Glutamatergic neuron (in vitro differentiated cells): ENCODE measurements around the gene VWA8. TPM values are rescaled to one million over a fixed set of nuclear protein-coding genes. Genes with fewer than 3 reads are reported as not detected.

Experiments used
- DNase-seq: peaks from one replicate; pipeline ENCODE4 v3.0.0; 2022
- H3K27ac Mint-ChIP-seq: one replicate; pipeline ENCODE4 v1.8.0; 2020; ENCODE audit warnings: mild to moderate bottlenecking, mixed read lengths, inconsistent platforms; ENCODE audit not compliant: unreplicated experiment
- H3K27me3 Mint-ChIP-seq: one replicate; pipeline ENCODE4 v1.8.0; 2020; ENCODE audit warnings: mild to moderate bottlenecking, moderate library complexity, mixed read lengths, inconsistent platforms; ENCODE audit not compliant: unreplicated experiment
- H3K36me3 Mint-ChIP-seq: one replicate; pipeline ENCODE4 v1.8.0; 2020; ENCODE audit warnings: mild to moderate bottlenecking, mixed read lengths, inconsistent platforms; ENCODE audit not compliant: unreplicated experiment
- H3K4me1 Mint-ChIP-seq: one replicate; pipeline ENCODE4 v1.8.0; 2020; ENCODE audit warnings: mild to moderate bottlenecking, low read depth, mixed read lengths, inconsistent platforms; ENCODE audit not compliant: unreplicated experiment
- H3K4me3 Mint-ChIP-seq: one replicate; pipeline ENCODE4 v1.8.0; 2020; ENCODE audit warnings: mild to moderate bottlenecking, mixed read lengths, inconsistent platforms; ENCODE audit not compliant: unreplicated experiment
- H3K9me3 Mint-ChIP-seq: one replicate; pipeline ENCODE4 v1.8.0; 2020; ENCODE audit warnings: mild to moderate bottlenecking, moderate library complexity, mixed read lengths, inconsistent platforms; ENCODE audit not compliant: unreplicated experiment
- total RNA-seq: library from RNA; stranded (reverse); fragmentation: NEBNext Ultra II Directional; extraction: Animal tissue kit (Norgen Biotek cat#: 25700); gene quantifications from one replicate; pipeline ENCODE4 v1.2.1, GENCODE V29; 2021; ENCODE audit not compliant: unreplicated experiment
- TF ChIP-seq, protein P1 (sequence below): fragments of 200-600 bp; sonication (generic); IDR thresholded peaks from one replicate; pipeline ENCODE4 v1.5.0; 2021; ENCODE audit not compliant: partially characterized antibody, unreplicated experiment

The VWA8 gene
- total RNA-seq, 1 donor from 2014 or later = 16.4 TPM

DNA sequence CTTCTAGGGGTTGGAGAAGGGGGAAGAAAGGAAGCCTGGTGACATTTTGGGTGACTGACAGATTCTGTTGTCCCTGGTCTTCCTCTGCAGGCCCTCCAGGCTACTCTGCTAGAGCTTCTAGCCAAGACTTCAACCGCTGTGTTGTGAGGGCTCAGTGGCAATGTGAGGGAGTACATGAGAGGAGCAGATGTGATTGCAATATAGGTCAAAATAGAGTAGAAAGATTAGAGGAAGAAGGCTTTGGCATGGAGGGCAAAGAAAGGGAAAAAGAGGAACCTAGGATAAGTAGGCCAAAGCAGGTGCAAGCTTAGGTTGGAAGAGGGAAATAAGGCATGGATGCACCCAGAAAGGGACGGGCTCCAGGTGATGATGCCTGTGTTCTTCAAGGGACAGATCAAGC is 286.7 kb downstream of the VWA8 start:
- Mint-ChIP-seq H3K4me1 (peaks cover 14% of the 10 kb centered on the region), H3K27ac (no peak overlapping the region), H3K4me3 (no peak overlapping the region), H3K9me3 (peaks cover 2% of the 10 kb centered on the region), H3K27me3 (peaks cover 1% of the 10 kb centered on the region), H3K36me3 (no peaks in the 10 kb centered on the region)
- TF ChIP-seq, protein P1, sequence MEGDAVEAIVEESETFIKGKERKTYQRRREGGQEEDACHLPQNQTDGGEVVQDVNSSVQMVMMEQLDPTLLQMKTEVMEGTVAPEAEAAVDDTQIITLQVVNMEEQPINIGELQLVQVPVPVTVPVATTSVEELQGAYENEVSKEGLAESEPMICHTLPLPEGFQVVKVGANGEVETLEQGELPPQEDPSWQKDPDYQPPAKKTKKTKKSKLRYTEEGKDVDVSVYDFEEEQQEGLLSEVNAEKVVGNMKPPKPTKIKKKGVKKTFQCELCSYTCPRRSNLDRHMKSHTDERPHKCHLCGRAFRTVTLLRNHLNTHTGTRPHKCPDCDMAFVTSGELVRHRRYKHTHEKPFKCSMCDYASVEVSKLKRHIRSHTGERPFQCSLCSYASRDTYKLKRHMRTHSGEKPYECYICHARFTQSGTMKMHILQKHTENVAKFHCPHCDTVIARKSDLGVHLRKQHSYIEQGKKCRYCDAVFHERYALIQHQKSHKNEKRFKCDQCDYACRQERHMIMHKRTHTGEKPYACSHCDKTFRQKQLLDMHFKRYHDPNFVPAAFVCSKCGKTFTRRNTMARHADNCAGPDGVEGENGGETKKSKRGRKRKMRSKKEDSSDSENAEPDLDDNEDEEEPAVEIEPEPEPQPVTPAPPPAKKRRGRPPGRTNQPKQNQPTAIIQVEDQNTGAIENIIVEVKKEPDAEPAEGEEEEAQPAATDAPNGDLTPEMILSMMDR = no peak
- DNase-seq = no peak

DNA sequence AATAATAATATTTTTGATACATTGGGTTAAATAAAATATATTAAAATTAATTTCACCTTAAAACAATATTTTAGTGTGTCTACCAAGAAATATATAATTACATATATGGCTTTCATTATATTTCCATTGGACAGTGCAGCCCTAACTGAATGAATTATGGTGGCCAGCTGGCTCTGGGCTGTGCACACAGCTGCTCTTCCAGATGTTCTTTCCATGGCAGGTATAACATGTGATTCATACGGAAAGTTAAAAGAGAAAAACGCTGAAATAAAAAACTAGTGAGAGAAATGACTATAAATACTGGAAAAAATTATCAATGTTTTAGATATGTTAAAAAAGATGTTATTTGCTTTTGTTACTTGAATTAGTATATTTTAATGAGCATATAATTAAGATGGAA is 287.3 kb downstream of the VWA8 start:
- DNase-seq = no peak
- TF ChIP-seq, protein P1 = no peak
- Mint-ChIP-seq H3K4me3 (no peak overlapping the region), H3K27ac (peak overlapping the region; percentile 73), H3K9me3 (peaks cover 2% of the 10 kb centered on the region), H3K4me1 (peaks cover 14% of the 10 kb centered on the region), H3K36me3 (no peaks in the 10 kb centered on the region), H3K27me3 (peaks cover 1% of the 10 kb centered on the region)

DNA sequence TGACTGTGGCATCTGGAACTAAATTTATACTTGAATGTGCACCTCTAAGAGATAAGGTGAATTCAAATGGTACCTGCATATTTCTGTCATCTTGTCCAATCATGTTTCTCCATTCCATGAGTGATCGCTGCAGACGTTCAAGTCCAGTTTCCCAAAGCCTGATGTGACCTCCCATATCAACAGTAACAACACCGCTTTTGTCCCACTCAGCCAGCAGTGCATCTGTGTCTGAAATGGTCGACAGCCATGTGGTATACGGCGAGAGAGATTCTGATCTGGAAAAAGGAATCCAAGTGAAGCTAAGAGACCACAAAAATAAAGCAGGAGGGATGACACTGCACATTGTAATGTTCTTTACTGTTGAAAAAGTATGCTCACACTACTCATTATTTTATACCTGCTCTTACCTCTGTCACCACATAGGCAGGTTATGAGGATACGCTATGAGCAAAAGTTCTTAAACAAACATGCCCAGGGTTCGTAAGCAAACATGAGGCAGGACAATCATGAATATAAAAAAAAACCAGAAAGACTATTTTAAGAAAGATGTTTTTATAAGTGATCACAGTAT is 290.0 kb downstream of the VWA8 start:
- no peak for DNase-seq
- H3K4me3 Mint-ChIP-seq = no peak overlapping the region
- no peaks in the 10 kb centered on the region for H3K36me3 Mint-ChIP-seq
- peaks cover 19% of the 10 kb centered on the region for H3K4me1 Mint-ChIP-seq
- no peak overlapping the region for H3K27ac Mint-ChIP-seq
- TF ChIP-seq, protein P1 = no peak
- peaks cover 2% of the 10 kb centered on the region for H3K9me3 Mint-ChIP-seq
- peaks cover 1% of the 10 kb centered on the region for H3K27me3 Mint-ChIP-seq

DNA sequence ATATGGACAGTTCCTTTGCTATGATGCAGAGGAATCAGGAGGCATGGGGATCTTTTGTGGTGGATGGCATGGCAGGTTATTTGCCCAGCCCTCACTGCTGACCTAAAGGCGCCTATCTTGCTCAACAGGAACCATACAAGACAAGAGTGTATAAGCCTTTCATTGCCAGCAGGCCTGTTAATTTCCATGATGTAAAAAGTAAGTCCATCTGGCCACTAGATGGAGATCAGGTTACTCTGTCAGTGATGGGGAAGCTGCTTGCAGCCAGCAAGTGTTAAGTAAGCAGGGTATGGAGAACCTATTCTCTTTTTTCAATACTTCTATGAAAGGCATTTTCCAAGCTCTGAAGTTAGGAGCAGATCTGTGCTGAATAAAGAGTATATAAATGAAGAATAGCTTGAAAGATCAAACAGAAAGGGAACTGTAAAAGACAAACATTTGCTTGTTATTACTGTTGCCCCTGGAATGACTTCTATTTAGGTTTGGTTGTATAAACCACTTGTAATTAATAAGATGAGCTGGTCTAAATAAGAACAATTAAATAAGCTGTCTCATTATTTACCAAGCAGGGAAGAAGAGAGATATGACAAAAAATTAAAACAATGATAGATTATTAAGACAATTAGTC is 292.7 kb downstream of the VWA8 start:
- no peak for DNase-seq
- TF ChIP-seq, protein P1 = peak; percentile 73

DNA sequence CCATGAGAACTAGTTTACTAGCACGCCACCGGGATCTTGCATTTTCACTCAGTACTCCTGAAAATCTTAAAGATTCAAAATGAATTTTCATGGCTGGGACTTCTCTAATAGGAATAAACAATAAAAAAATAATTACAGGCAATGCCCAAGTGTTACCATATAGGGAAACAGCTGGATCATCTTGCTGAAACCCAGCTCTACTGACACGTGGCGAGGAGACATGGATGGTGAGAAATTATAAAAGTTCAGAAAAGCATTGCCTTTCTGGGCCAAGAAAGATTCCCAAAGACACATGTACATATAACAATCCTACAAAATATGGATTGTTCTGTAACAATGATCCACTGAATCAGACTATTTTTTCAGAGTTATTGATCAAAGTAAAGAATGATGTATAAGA is 294.3 kb downstream of the VWA8 start:
- Mint-ChIP-seq H3K4me1 (peaks cover 9% of the 10 kb centered on the region), H3K27me3 (peaks cover 1% of the 10 kb centered on the region), H3K4me3 (no peak overlapping the region), H3K9me3 (no peaks in the 10 kb centered on the region), H3K27ac (no peak overlapping the region), H3K36me3 (no peaks in the 10 kb centered on the region)
- TF ChIP-seq, protein P1 = no peak
- no peak for DNase-seq

More for the DNA sequence above, 292.7 kb downstream of the VWA8 start:
- H3K27ac Mint-ChIP-seq = no peak overlapping the region
- no peaks in the 10 kb centered on the region for H3K36me3 Mint-ChIP-seq
- H3K4me1 Mint-ChIP-seq = peaks cover 15% of the 10 kb centered on the region
- H3K27me3 Mint-ChIP-seq = peaks cover 1% of the 10 kb centered on the region
- H3K9me3 Mint-ChIP-seq = no peaks in the 10 kb centered on the region
- H3K4me3 Mint-ChIP-seq = no peak overlapping the region
